ENCODE measurements around the gene FIG4. TPM values are rescaled to one million over a fixed set of nuclear protein-coding genes. Genes with fewer than 3 reads are reported as not detected.

The FIG4 gene
- polyA plus RNA-seq, 1 of the 3 experiments (the other 2 are of a cell fraction), result 6.8 TPM

GRCh38 chr6:109870089-109870410, 179.0 kb downstream of the FIG4 start (continued):
- TF ChIP-seq SMC3 (IDR thresholded peaks at IDR 0.05; ENCODE audit: low read depth, low read length), result no peak

- TF ChIP-seq TEAD4 (IDR thresholded peaks at IDR 0.05; ENCODE audit: borderline replicate concordance, insufficient read depth) (no peak), MXI1 (IDR thresholded peaks at IDR 0.05; ENCODE audit: low read depth, low read length) (no peak)
These were observed 181.5 kb downstream of the FIG4 start for GRCh38 chr6:109872549-109872948.

GRCh38 chr6:109872968-109873545, 182.0 kb downstream of the FIG4 start:
- no peak overlapping the region for H3K4me2 ChIP-seq
- H4K20me1 ChIP-seq (ENCODE audit: insufficient read depth), result no peaks in the 10 kb centered on the region
- no peaks in the 10 kb centered on the region for H3K9me3 ChIP-seq
- H3K27me3 ChIP-seq (ENCODE audit: insufficient read depth), result no peaks in the 10 kb centered on the region
- no peak overlapping the region for H3K27ac ChIP-seq (ENCODE audit: low read depth in 2 of 2, low read length in 1 of 2)
- no peak overlapping the region for H2AFZ ChIP-seq (ENCODE audit: low read depth)
- no peak for DNase-seq
- H3F3A ChIP-seq (replicated peaks; ENCODE audit: insufficient read depth), result no peaks in the 10 kb centered on the region
- H3K79me2 ChIP-seq (ENCODE audit: insufficient read depth), result no peaks in the 10 kb centered on the region
- CTCF ChIA-PET, result no interaction called here
- H3K4me1 ChIP-seq (ENCODE audit: control insufficient read depth in 1 of 2, insufficient read depth in 2 of 2, low read depth in 1 of 2, low read length in 1 of 2), result no peaks in the 10 kb centered on the region; a peak in 1 of 4 replicates
- H3K4me3 ChIP-seq (ENCODE audit: low read depth in 2 of 2, low read length in 1 of 2), result no peak overlapping the region
- POLR2A ChIA-PET, result no interaction called here
- TF ChIP-seq CHD2 (IDR thresholded peaks at IDR 0.05; ENCODE audit: low read length, partially characterized antibody), result no peak
- no peak for TF ChIP-seq ELF1 (IDR thresholded peaks at IDR 0.05)
- no peak for TF ChIP-seq YY1 (IDR thresholded peaks at IDR 0.05; ENCODE audit: low read depth)
- no peak for TF ChIP-seq GABPA (IDR thresholded peaks at IDR 0.05; ENCODE audit: low read depth)
- TF ChIP-seq JUND (IDR thresholded peaks at IDR 0.05), result no peak
- TF ChIP-seq RFX5 (IDR thresholded peaks at IDR 0.05; ENCODE audit: low read length), result no peak
- no peak for TF ChIP-seq CTCF (IDR thresholded peaks at IDR 0.05)
- TF ChIP-seq TEAD4 (IDR thresholded peaks at IDR 0.05; ENCODE audit: borderline replicate concordance, insufficient read depth), result no peak
- TF ChIP-seq RAD21 (IDR thresholded peaks at IDR 0.05; ENCODE audit: low read length), result no peak
- no peak for TF ChIP-seq USF2 (IDR thresholded peaks at IDR 0.05; ENCODE audit: borderline replicate concordance, low read depth, low read length)
- TF ChIP-seq USF1 (IDR thresholded peaks at IDR 0.05; ENCODE audit: borderline replicate concordance, low read depth), result no peak
- TF ChIP-seq TCF12 (IDR thresholded peaks at IDR 0.05), result no peak
- TF ChIP-seq FOSL2 (IDR thresholded peaks at IDR 0.05; ENCODE audit: borderline replicate concordance, low read depth), result no peak
- TF ChIP-seq PBX3 (IDR thresholded peaks at IDR 0.05), result no peak
- no peak for TF ChIP-seq NRF1 (IDR thresholded peaks at IDR 0.05; ENCODE audit: low read depth, low read length)
- TF ChIP-seq SIN3A (IDR thresholded peaks at IDR 0.05; ENCODE audit: borderline replicate concordance, low read depth, low read length), result no peak
- no peak for TF ChIP-seq FOXJ3 (CRISPR knock-in tag; IDR thresholded peaks at IDR 0.05)
- no peaks in the 10 kb centered on the region for H3K36me3 ChIP-seq (replicated peaks in 1 of 2; ENCODE audit: control insufficient read depth in 1 of 2, insufficient read depth in 2 of 2, low read length in 1 of 2)
- H3K9ac ChIP-seq, result no peak overlapping the region
- 69% methylated on average over 4 of the region's 4 CpGs for WGBS (ENCODE audit: low lambda C conversion rate)
- no peaks in the 10 kb centered on the region for H3K9me2 ChIP-seq

More at GRCh38 chr6:109872549-109872948, 181.5 kb downstream of the FIG4 start:
- no peaks in the 10 kb centered on the region for H3K36me3 ChIP-seq (replicated peaks in 1 of 2; ENCODE audit: control insufficient read depth in 1 of 2, insufficient read depth in 2 of 2, low read length in 1 of 2)
- no peaks in the 10 kb centered on the region for H3K9me2 ChIP-seq
- H3K79me2 ChIP-seq (ENCODE audit: insufficient read depth), result no peaks in the 10 kb centered on the region
- no peak for DNase-seq
- no peak overlapping the region for H3K4me3 ChIP-seq (ENCODE audit: low read depth in 2 of 2, low read length in 1 of 2)
- no peak overlapping the region for H3K4me2 ChIP-seq
- no peak overlapping the region for H3K27ac ChIP-seq (ENCODE audit: low read depth in 2 of 2, low read length in 1 of 2)
- no peaks in the 10 kb centered on the region for H3K27me3 ChIP-seq (ENCODE audit: insufficient read depth)
- no peaks in the 10 kb centered on the region; a peak in 1 of 4 replicates for H3K4me1 ChIP-seq (ENCODE audit: control insufficient read depth in 1 of 2, insufficient read depth in 2 of 2, low read depth in 1 of 2, low read length in 1 of 2)
- CTCF ChIA-PET, result interaction anchor here (0.9 kb wide), 1 partner anchor 167 kb away, joined by 3 read pairs; no protein-coding TSS in a partner anchor
- H4K20me1 ChIP-seq (ENCODE audit: insufficient read depth), result no peaks in the 10 kb centered on the region
- H3K9me3 ChIP-seq, result no peaks in the 10 kb centered on the region
- WGBS (ENCODE audit: low lambda C conversion rate), result 11% methylated on average over 1 of the region's 1 CpG
- H2AFZ ChIP-seq (ENCODE audit: low read depth), result no peak overlapping the region
- no peaks in the 10 kb centered on the region for H3F3A ChIP-seq (replicated peaks; ENCODE audit: insufficient read depth)
- no peak overlapping the region for H3K9ac ChIP-seq
- POLR2A ChIA-PET, result no interaction called here
